Caco-2 (cell line): ENCODE measurements around the gene ATOSB. TPM values are rescaled to one million over a fixed set of nuclear protein-coding genes. Genes with fewer than 3 reads are reported as not detected.

Experiments used
- BruUV-seq: library from RNA; stranded (reverse); fragments of 400-500 nt; replicated peaks from 2 replicates; lab custom pipeline; 2021; lab: Mats Ljungman, UMichigan
- CTCF ChIA-PET: fragments of 300-600 bp; sonication (Branson Sonifier 250); formaldehyde crosslinking; loops from one replicate; lab custom pipeline; 2022; ENCODE audit warnings: antibody characterized with exemption; lab: Charles Lee
- POLR2A ChIA-PET: fragments of 300-600 bp; sonication (Branson Sonifier 250); formaldehyde crosslinking; loops from one replicate; lab custom pipeline; 2022; ENCODE audit warnings: antibody characterized with exemption; lab: Charles Lee
- DNase-seq, 2 experiments: peaks; one replicate each; pipeline versions ENCODE4 v3.0.0 to v3.0.0-alpha.2; 2020 to 2022
- H3K27me3 ChIP-seq: replicated peaks from 2 replicates; pipeline ENCODE4 v1.6.0; 2011; ENCODE audit warnings: low read length; ENCODE audit not compliant: control insufficient read depth, insufficient read depth
- H3K36me3 ChIP-seq: 2 replicates; pipeline ENCODE4 v1.5.1; 2011; ENCODE audit warnings: low read length; ENCODE audit not compliant: control insufficient read depth, insufficient read depth
- H3K4me1 ChIP-seq: fragments of 250-450 bp; sonication (Bioruptor Pico); 2 replicates; pipeline ENCODE4 v1.5.1; 2020; ENCODE audit warnings: mild to moderate bottlenecking
- H3K4me3 ChIP-seq: 2 replicates; pipeline ENCODE4 v1.5.1; 2011; ENCODE audit warnings: low read depth, mild to moderate bottlenecking, control low read depth, low read length
- H3K9me3 ChIP-seq: fragments of 250-450 bp; sonication (Bioruptor Pico); 2 replicates; pipeline ENCODE4 v1.5.1; 2020; ENCODE audit warnings: mild to moderate bottlenecking, moderate library complexity
- H3K27ac Mint-ChIP-seq: one replicate; pipeline ENCODE4 v1.8.0; 2022; ENCODE audit warnings: mixed read lengths; ENCODE audit not compliant: unreplicated experiment
- H3K27me3 Mint-ChIP-seq: one replicate; pipeline ENCODE4 v1.8.0; 2022; ENCODE audit warnings: mixed read lengths; ENCODE audit not compliant: insufficient read depth, unreplicated experiment
- H3K36me3 Mint-ChIP-seq: one replicate; pipeline ENCODE4 v1.8.0; 2022; ENCODE audit warnings: mild to moderate bottlenecking, mixed read lengths; ENCODE audit not compliant: insufficient read depth, unreplicated experiment
- H3K4me1 Mint-ChIP-seq: one replicate; pipeline ENCODE4 v1.8.0; 2022; ENCODE audit warnings: low read depth, mixed read lengths; ENCODE audit not compliant: unreplicated experiment
- H3K4me3 Mint-ChIP-seq: one replicate; pipeline ENCODE4 v1.8.0; 2022; ENCODE audit warnings: mild to moderate bottlenecking, moderate library complexity, mixed read lengths; ENCODE audit not compliant: unreplicated experiment
- H3K9me3 Mint-ChIP-seq: one replicate; pipeline ENCODE4 v1.8.0; 2022; ENCODE audit warnings: mixed read lengths; ENCODE audit not compliant: unreplicated experiment
- intact Hi-C: fragments of 100-400 bp; cut with micrococcal nuclease; formaldehyde crosslinking; loops from one replicate; pipeline ENCODE4 v1.10.0; 2022; ENCODE audit not compliant: unreplicated experiment
- total RNA-seq: library from RNA; stranded (reverse); gene quantifications from 2 replicates; pipeline ENCODE4 v1.2.3, GENCODE V29; 2022
- TF ChIP-seq, protein P1 (sequence below), 2 experiments: fragments of 200-600 bp in 1 of 2; IDR thresholded peaks; 1 replicate in 1 of 2; 2 replicates in 1 of 2; pipeline versions ENCODE4 v1.5.1 to v1.8.0; 2011 to 2022; ENCODE audit warnings: antibody characterized with exemption in 1 of 2, control low read depth in 1 of 2, inconsistent platforms in 1 of 2, low read depth in 1 of 2, low read length in 1 of 2, mild to moderate bottlenecking in 1 of 2, moderate library complexity in 1 of 2; ENCODE audit not compliant: insufficient read depth in 1 of 2, severe bottlenecking in 1 of 2, unreplicated experiment in 1 of 2

Gene ATOSB
- total RNA-seq, 1 experiment from 2014 or later = 5.8 TPM

DNA sequence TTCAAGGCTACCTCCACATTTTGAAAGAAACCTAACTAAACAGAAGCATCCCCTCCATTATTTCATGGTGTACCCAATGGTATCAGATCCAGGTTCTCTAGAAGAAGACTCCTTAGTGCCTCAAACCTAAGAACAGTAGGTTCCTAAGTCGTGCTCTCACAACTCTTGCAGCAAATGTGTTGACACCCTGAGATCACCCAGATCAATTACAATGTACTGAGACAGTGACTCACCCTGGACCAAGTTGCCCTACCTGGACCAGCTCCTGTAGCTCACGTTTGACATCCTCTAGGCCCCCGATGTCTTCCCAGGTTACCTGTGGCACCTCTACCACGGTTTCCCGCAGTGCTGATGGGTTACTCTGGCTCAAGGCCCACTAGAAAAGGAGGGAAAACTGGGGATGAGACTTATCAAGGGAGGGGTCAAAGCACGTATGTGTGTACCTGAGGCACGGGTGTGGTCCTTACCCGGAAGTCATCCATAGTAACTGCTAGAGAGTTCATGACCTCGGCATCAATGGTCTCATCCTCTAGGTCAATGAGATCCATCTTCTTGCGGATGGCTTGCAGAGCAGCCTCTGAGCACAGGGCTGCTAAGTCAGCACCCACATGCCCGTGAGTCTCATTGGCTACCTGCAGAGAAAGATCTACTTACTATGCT is 55.0 kb downstream of the ATOSB start:
- no peaks in the 10 kb centered on the region for H3K4me1 Mint-ChIP-seq

GRCh38 chr9:35059438-35059837 is 56.2 kb downstream of the ATOSB start:
- H3K4me3 Mint-ChIP-seq = no peak overlapping the region
- H3K27ac Mint-ChIP-seq = no peak overlapping the region
- no peak for DNase-seq
- H3K27me3 ChIP-seq = no peaks in the 10 kb centered on the region
- BruUV-seq = no TSS peak
- H3K4me3 ChIP-seq = no peak overlapping the region
- POLR2A ChIA-PET = interaction anchor here (0.5 kb wide), 1 partner anchor 69 kb away, joined by 3 read pairs; no protein-coding TSS in a partner anchor
- H3K4me1 ChIP-seq = no peaks in the 10 kb centered on the region
- H3K36me3 ChIP-seq = peaks cover 7% of the 10 kb centered on the region
- no peaks in the 10 kb centered on the region for H3K9me3 Mint-ChIP-seq
- no peaks in the 10 kb centered on the region for H3K9me3 ChIP-seq
- intact Hi-C loops = no loop called here
- no peaks in the 10 kb centered on the region for H3K27me3 Mint-ChIP-seq
- CTCF ChIA-PET = interaction anchor here (0.8 kb wide), 1 partner anchor 8 kb away, joined by 3 read pairs; no protein-coding TSS in a partner anchor
- peaks cover 96% of the 10 kb centered on the region for H3K36me3 Mint-ChIP-seq
- TF ChIP-seq, protein P1, sequence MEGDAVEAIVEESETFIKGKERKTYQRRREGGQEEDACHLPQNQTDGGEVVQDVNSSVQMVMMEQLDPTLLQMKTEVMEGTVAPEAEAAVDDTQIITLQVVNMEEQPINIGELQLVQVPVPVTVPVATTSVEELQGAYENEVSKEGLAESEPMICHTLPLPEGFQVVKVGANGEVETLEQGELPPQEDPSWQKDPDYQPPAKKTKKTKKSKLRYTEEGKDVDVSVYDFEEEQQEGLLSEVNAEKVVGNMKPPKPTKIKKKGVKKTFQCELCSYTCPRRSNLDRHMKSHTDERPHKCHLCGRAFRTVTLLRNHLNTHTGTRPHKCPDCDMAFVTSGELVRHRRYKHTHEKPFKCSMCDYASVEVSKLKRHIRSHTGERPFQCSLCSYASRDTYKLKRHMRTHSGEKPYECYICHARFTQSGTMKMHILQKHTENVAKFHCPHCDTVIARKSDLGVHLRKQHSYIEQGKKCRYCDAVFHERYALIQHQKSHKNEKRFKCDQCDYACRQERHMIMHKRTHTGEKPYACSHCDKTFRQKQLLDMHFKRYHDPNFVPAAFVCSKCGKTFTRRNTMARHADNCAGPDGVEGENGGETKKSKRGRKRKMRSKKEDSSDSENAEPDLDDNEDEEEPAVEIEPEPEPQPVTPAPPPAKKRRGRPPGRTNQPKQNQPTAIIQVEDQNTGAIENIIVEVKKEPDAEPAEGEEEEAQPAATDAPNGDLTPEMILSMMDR (IDR thresholded peaks at IDR 0.05; ENCODE audit: insufficient read depth in 1 of 2, low read depth in 1 of 2, low read length in 1 of 2, severe bottlenecking in 1 of 2, unreplicated experiment in 1 of 2) = no peak
- H3K4me1 Mint-ChIP-seq = no peaks in the 10 kb centered on the region

More for the DNA sequence above, 55.0 kb downstream of the ATOSB start:
- H3K9me3 ChIP-seq = no peaks in the 10 kb centered on the region
- TF ChIP-seq, protein P1 (IDR thresholded peaks at IDR 0.05; ENCODE audit: insufficient read depth in 1 of 2, low read depth in 1 of 2, low read length in 1 of 2, severe bottlenecking in 1 of 2, unreplicated experiment in 1 of 2) = no peak
- no peaks in the 10 kb centered on the region for H3K9me3 Mint-ChIP-seq
- POLR2A ChIA-PET = no interaction called here
- no peaks in the 10 kb centered on the region for H3K27me3 Mint-ChIP-seq
- no TSS peak for BruUV-seq
- DNase-seq = no peak
- H3K27me3 ChIP-seq = no peaks in the 10 kb centered on the region
- peaks cover 10% of the 10 kb centered on the region for H3K36me3 ChIP-seq
- no peak overlapping the region for H3K4me3 Mint-ChIP-seq
- H3K27ac Mint-ChIP-seq = no peak overlapping the region
- CTCF ChIA-PET = no interaction called here
- intact Hi-C loops = no loop called here
- H3K4me1 ChIP-seq = no peaks in the 10 kb centered on the region
- H3K4me3 ChIP-seq = no peak overlapping the region
- H3K36me3 Mint-ChIP-seq = peaks cover 93% of the 10 kb centered on the region

GRCh38 chr9:35057271-35057620 is 58.4 kb downstream of the ATOSB start:
- peaks cover 94% of the 10 kb centered on the region for H3K36me3 Mint-ChIP-seq
- H3K9me3 ChIP-seq = no peaks in the 10 kb centered on the region
- no peak for DNase-seq
- peak overlapping the region; percentile 56 for H3K27ac Mint-ChIP-seq
- H3K4me1 Mint-ChIP-seq = no peaks in the 10 kb centered on the region
- intact Hi-C loops = no loop called here
- ChIA-PET CTCF (no interaction called here), POLR2A (no interaction called here)
- no TSS peak for BruUV-seq
- H3K36me3 ChIP-seq = peaks cover 5% of the 10 kb centered on the region
- H3K27me3 ChIP-seq = no peaks in the 10 kb centered on the region
- TF ChIP-seq, protein P1 (IDR thresholded peaks at IDR 0.05; ENCODE audit: insufficient read depth in 1 of 2, low read depth in 1 of 2, low read length in 1 of 2, severe bottlenecking in 1 of 2, unreplicated experiment in 1 of 2) = no peak
- no peaks in the 10 kb centered on the region for H3K27me3 Mint-ChIP-seq
- no peak overlapping the region for H3K4me3 Mint-ChIP-seq
- no peak overlapping the region for H3K4me3 ChIP-seq
- H3K4me1 ChIP-seq = no peaks in the 10 kb centered on the region
- no peaks in the 10 kb centered on the region for H3K9me3 Mint-ChIP-seq
